DMS153 treated with DMSO at 0.1 percent for 48 hours (cell line): ENCODE results near the gene MCC.

Experiments used
- DNase-seq: peaks from one replicate; lab custom pipeline; 2025; ENCODE audit not compliant: unreplicated experiment; lab: John Stamatoyannopoulos, UW

MCC gene

DNA sequence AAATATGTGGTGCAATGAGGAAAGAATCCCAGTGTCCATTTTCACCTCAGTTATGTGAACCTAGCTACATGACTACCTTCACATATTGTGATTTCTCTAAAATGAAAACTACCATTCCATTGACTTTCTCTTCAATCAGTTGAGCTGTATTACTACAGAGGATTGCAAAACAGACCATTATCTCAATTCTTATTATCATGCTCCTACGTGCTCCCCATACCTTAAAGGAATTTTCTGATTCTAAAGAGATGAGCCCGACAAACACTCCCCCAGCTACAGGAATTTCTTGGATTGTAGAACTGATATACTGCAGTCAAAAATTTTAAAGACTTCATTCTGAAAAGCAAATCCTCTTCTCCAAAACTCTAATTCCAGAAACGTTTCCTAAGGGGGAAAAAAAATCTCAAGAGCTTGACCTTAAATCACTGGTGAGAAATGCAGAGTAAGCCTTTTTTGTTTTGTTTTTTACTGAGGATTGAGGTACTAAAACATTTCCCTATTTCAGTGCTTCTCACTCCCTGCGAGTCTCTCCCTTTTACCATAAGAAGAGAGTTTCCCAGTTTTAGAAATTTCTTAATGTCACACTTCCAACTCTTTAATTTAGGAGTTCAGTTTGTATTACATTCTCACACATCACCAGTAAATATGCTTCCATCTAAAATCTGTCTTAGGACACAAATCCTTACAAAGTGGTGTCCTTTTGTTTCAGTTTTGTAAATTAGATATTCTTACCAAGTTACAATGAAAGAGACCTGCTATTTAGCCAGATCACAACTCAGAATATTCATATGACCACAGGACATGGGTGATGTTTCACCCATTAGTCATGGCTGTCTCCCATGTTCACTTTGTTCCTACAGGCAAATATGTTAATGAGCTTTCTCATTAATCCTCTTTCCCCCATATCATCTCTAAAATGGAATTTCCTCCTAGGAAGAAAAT is 257.3 kb downstream of the MCC start:
- no peak for DNase-seq

DNA sequence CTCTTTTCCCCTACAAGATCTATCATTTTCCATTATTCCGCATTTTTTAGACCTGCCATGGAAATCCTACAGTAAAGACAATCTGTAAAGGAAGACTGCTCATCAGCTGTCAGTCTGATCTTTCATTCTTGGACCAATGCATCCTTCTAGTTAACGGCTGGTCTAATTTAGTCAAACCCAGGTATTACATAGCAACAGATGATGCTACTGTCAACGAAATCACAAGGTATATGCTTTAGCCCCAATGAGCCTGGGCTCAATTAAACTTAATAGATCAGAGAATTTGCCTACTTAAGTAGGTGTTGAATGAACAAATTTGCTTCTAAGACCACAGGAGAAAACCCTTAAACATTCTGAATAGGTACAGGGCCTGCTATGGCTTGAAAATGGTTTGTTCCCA is 260.5 kb downstream of the MCC start:
- no peak for DNase-seq

DNA sequence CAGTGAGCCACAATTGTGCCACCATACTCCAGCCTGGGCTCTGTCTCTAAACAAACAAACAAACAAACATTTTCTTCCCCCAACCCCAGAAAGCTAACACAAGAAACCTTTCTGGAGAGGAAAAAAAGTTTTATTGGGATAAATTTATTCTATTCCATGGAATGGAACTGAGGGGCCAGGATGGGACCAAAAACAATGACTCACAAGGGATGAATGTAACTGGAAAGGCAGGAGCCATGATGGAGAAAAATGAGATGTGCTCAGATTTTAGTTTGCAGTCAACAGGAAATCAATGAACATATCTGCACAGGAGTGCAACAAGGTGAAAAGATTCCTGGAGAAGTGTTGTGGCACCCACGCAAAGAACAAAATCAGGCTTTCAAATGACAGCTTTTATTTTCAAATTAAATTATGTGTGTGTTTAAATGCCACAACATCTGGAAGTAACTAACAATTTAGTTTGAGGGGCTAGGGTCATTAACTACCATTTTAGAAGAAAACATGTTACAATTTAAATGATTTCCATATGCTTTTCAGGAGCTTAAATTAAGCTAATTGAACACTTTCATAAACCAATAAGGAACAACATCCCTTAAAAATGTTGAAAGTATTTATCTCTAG is 262.0 kb downstream of the MCC start:
- DNase-seq: no peak

DNA sequence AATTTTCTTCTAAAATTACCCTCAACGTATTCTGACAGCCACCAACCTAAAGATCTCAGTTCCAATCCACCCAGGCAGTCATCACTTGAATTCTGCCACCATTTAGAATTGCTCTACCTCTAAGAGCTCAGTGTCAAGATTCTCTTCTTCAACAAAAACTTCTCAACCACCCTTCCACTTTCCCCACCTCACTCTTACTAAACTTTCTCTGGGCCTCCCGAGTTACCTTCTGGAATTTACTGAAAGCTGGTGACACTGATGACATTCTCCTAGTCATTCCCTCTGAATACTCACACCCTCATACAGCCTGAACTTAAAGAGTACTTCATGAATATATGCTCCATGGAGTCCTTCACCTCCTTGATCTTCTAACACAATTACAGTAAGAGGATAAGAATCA is 263.0 kb downstream of the MCC start:
- DNase-seq: no peak

DNA sequence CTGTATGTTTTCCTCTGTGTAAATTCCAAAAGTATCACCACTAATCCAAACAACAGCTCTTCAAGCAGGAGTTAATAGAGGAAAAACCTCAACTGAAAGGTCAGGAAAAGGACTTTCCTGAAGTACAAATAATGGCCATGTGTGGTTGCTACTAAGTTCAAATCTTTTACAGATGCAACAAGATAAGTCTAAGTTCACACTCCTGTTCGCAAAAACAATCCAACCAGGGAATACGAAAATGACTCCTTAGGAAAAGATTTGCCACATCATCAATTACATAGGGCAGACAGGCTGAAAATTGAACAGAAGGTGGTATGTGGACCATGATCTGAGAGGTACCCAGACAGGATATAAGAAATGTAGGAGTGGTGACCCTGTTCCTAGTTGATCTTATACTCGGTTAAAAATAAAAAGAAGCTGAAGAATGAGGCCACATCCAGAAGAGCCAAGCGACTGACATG is 263.6 kb downstream of the MCC start:
- no peak for DNase-seq

DNA sequence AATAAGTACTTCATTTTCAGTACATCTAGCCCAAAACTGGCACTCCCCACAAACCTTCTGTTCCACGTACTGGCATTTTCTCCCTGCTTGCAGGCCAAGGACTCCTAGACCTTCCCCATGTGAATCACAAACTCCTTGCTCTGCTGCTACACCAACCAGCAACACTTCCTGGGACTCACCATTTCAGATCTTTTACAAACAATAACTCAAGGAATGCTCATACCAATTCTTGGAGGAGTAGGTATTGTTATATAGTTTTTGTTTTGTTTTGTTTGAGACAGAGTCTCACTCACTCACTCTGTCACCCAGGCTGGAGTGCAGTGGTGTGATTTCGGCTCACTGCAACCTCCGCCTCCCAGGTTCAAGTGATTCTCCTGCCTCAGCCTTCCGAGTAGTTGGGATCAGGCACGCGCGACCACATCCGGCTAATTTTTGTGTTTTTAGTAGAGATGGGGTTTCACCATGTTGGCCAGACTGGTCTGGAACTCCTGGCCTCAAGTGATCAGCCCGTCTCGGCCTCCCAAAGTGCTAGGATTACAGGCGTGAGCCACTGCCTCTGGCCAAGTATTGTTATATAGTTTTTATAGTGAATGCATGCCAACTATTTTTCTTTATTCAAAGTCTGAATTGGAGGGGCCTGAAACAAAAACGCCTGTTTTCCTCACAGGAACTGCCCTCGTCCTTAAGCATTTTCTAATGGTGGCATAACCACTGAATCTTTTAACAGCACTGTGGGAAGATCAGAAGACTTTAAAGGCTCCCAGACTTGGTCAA is 264.2 kb downstream of the MCC start:
- no peak for DNase-seq

DNA sequence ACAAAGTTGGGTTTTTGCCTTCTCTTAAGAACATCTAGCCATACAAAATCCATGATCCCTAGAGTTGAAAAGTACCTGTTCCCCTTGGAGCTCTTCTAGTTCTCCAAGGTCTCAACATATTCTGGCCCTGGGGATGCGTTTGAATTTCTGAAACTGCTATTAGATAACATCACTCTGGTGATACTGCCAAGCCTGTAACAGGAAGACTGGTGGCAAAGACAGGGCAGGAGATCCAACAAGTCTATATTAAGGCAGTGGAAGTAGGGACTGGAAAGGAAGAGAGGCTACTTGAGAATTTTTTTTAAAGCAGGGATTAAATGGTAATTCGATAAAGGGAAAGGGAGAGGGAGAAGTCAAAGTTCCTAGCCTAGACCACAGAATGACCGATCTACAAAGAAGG is 264.9 kb downstream of the MCC start:
- DNase-seq: no peak

DNA sequence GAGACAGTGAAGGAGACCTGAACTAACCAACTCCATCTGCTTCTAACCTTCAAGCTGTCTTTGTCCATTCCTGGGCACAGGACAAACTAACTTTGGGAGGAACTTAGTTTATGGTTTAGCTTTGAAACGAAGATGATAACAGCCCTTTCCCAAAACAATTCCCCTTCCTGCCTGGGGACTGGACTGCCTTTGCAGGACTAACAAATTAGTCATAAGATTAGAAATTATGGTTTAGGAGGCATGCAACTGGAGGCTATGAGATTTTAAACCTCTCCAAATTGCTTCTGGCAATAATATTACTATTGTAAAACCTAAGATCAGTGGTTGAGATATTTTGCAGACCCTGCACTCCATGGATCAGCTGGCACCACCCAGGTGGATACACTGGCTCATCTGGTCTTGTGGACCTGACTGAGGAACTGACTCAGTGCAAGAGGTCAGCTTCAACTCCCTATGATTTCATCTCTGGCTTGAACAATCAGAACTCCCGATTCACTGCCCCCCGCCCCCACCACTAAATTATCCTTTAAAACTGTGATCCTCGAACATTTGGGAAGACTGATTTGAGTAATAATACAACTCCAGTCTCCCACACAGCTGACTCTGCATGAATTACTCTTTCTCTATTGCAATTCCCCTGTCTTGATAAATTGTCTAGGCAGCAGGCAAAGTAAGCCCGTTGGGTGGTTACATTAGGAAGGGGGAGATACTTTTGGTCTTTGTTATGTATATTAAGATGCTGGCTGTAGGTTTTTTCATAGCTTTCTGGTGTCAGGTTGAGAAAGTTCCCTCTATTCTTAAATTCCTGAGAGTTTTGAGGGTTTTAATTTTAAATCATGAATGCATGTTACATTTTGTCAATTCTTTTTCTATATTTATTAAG is 266.7 kb downstream of the MCC start:
- DNase-seq: no peak

DNA sequence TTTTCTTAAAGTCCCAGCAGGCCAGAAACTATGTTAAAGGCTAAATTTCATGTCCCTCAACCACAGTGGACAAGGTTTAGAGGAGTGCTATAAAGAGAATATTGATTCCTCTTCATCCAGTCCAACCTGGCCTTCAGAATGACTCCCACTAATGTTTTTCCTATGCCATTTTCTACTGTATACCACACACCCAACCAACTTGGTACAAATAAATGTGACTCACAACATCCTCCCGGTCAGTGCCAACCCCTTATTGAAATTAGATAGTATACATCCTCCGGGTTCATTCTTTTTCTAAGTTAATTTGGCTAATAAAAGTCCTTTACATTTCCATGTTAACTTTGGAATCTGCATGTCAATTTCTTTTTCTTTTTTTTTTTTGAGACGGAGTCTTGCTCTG is 268.6 kb downstream of the MCC start:
- no peak for DNase-seq

DNA sequence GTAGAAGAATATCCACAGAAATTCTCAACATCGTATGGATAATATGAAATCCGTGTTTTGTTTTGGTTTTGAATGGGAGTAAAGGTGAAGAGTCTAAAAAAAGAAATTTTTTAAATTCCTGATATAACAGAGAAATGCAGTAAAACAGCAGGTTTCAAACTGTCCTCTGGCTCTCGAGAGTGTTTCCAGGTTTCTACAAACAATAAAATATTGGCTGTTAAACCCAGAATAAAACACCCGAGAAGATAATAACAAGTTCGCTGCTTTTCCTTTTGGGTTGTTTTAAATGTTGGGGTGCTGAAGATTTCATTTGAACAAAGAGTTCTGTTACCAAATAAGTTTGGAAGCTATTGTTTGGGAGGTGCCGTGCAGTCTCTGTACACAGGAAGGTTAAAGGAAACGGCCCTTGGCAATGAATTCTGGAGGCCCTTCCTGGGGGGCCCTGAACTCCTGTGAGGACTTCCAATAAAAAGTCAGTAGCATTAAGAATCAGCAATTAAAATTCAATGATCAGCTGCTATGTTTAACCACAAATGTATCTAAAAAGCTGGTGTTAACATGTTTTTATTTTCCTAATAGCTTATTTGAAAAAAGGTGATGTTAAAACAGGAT is 269.2 kb downstream of the MCC start:
- no peak for DNase-seq

DNA sequence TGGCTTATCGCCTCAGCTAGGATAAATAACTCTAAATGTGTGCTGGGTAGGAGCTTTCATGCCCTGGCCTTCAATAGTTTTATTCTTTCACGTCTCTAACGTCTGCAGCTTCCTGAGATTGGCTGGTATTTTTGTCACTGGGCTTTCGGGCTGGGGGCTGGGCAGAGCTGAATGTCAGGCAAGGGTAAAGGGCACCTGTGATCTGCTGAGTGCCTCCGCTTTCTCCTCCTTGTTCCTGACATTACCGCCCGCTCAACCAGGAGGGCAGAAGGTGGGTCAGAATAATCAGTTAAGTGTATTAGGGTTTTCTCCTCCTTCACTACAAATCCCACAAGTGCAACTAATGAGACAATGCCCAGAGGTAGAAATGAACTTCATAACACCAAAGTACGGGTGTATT is 270.1 kb downstream of the MCC start:
- DNase-seq: no peak

DNA sequence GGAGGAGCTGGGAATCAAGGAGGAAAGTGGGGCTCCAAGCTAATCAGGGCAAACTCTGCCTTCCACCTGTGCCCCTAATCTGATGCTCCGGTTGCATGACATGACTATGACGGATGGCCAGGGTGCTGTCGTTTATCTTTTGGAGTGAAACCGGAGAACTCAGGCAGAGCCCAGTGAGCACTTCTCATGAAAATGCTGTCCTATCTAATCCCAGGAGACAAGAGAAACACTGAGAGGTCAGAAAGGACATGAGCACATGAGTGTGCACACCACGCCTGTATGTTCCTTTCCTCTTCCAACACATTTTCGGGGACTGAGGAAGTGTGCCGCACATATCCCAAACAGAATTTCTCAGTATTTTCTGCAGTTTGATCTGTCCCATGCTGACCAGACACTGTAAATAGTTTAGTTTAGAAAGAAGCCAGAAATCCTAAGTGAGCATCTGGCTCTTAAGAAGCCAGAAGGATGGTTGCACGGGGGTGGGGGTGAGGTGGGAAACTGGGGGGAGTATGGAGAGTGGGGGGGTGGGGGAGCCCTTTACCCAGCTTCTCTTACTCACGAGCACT is 270.6 kb downstream of the MCC start:
- no peak for DNase-seq

DNA sequence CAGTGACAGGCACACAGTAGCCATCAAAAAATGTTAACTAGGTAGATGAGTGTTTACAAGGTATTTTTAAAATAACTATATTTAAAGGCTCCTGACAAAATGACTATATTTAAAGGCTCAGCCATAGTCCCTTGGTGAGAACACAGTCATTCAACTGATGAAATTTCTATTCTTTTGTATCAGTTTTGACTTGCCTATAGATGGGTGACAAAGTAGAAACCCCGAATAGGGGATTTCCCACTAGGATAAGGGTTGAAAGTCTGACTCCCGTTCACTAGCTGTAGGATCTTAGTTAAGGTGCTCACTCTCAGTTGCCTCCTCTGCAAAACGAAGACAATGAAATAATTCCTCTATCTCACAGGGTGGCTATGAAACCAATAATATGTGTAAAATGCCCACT is 271.7 kb downstream of the MCC start:
- DNase-seq: no peak

DNA sequence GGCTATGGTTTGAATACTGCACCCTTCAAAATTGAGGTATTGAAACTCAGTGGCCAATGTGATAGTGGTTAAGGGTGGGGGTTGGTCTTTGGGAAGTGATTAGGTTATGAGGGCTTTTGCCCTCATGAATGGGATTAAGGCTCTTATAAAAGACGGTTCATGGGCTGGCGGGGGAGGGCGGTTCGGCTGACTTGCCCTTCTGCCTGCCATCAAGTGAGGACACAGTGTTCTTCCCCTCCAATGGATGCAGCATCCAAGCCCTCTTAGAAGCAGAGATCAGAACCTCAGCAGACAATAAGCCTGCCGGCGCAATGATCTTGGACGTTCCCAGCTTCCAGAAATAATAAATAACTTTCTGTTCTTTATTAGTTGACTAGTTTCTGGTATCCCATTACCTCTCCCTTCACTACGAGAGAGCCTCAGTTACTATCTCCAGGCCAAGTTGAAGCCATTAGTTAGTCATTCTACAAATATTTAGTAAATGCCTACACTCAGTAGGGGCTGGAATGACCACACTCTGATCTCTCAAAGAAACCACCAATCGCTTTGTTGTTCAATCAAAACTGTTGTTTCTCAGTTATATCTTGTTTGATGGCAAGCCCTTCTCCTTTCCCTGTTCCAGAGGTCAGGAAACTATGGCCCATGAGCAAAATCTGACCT is 272.7 kb downstream of the MCC start:
- DNase-seq: no peak

DNA sequence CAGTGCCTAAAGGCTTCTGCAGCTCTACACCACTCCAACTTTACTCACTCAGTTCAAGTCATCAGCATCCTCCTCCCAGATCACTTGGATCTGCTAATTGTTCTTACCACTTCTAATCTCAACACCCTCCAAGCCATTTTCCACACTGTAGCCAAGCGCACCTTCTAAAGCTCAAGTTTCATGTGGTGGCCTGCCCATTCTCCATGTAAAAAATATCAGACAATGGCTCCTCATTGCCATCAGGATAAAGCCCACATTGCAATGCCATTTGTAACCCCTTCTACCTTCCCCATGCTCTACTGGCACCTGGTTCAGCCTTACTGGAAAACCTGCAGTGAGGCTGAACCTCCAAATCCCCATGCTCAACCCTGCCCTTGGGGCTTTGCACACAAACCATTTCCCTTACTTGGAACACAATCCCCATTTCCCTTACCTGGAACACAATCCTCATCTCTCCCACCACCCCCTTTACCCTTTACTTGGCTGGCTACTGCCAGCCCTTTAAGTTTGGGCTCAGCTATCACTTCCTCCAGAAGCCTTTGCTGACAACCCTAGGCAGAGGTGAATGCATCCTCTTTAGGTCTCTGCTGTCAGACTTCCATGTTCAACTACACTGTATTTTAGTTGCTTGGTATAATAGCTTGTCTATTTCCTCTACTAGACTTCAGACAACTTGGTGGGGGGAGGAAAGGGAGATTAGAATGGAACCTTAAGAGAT is 273.5 kb downstream of the MCC start:
- DNase-seq: no peak

DNA sequence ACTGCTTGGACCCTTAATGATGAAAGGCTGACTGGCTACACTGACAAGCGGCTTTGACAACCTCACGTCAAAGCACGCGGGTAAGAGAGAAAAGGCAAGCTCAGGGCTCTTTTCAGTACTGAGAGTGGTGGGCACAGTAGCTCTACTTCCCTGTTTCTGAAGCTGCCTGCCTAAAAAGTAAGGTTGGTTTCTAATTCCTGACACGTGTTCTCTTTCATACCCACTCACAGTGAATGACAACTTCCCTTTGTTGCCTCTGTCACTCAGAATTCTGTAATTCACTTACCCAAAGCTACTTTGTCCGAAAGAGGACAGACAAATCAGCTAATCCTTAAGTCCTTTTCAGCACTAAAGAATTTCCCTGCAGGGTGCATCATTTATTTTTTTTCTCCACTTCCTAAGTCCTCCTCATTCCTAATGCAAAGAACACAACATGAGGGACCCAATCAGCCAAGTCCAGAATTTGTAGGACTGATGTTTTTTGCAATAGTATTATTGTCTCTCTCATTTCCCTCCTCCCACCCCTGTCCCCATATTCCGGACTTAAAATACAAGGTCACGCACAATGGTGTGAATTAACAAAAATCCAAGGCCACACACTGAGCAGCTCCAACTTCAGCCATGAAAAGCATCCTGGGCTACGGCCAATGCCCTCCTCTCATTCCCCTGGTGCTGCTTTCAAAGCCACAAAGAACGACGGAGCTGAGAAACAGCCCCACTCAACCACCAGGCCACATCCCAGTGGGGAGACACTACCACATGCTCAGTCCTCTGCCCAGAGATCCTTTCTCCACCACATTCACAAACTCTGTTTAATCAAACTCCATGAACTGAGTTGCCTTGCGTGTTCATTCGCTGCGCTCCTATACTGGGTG is 274.5 kb downstream of the MCC start:
- DNase-seq: no peak

DNA sequence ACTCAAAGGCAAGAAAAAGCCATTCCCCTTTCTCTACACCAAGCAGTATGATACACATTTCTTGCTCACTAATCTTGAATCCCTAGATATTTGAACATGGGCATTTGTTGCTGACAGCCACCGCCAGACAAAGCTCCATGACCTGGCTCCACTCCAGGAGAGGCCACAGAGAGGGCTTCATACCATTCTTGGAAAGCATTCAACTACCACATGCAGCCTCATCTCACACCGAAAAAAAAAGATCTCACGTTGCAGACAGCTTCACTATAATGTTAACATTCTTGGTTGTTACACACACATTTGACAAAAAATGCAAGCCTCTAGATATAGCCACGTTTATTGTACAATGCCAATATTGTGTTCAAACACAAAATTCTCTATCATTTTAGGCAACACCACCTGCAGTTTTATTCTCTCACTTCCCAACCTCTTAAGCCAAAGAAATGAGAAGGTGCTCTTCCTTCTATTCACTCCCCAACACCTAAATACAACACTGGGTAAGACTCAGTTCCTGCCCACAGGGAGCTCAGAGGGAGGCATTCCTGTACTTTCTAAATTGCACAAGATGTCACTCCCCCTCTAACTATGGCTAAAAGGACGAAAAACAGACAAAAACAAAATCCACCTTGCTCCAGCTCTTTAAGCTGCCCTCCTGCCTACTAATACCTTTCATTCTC is 275.9 kb downstream of the MCC start:
- no peak for DNase-seq
